Breast epithelium (tissue), 3 donors: ENCODE results near the gene RSPO1.

Source experiments
- POLR2AphosphoS5 ChIP-seq, 3 donors: sonication (generic); formaldehyde crosslinking; IDR thresholded peaks; one replicate each; pipeline ENCODE4 v1.6.1; 2017; ENCODE audit warnings: antibody characterized with exemption in 3 of 3
- TF ChIP-seq, protein P1 (sequence below), 3 donors: fragments of 450-650 bp; IDR thresholded peaks; one replicate each; pipeline ENCODE4 v1.5.1; 2016 to 2017; ENCODE audit warnings: antibody characterized with exemption in 3 of 3, mild to moderate bottlenecking in 3 of 3, moderate library complexity in 3 of 3

DNA sequence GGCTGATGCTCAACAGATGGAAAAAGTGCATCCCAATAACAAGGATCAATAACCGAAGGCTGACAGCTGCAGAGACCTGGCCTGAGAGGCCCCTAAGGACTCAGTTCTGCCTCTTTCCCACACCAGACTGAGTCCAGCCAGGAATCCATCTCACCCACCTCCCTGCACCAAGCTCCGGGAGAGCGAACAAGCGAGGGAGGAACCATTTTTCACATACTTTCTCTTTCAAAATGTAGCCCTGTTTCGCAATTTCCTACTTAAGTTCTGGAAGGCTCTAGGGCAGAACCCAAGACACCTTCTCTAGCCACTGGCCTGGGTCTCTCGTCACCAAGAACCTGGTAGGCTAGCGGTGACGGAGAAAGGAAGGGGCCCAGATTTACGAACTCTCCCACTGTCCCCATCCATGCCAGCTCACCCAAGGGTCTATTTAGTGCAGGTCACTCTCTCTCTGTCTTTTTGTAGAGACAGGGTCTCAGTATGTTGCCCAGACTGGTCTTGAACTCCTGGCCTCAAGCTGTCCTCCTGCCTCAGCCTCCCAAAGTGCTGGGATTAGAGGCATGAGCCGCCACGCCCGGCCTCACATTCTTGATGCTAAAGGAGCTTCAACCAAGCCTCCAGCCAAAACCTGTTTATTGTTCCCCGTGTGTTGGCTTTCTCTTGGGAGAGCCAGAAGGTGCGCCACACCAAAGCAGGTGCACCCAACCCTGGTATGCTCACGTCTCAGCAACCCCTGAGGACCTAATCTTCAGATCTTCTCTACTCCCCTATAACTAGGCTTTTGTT, 28.0 kb downstream of the RSPO1 start:
- TF ChIP-seq, protein P1, sequence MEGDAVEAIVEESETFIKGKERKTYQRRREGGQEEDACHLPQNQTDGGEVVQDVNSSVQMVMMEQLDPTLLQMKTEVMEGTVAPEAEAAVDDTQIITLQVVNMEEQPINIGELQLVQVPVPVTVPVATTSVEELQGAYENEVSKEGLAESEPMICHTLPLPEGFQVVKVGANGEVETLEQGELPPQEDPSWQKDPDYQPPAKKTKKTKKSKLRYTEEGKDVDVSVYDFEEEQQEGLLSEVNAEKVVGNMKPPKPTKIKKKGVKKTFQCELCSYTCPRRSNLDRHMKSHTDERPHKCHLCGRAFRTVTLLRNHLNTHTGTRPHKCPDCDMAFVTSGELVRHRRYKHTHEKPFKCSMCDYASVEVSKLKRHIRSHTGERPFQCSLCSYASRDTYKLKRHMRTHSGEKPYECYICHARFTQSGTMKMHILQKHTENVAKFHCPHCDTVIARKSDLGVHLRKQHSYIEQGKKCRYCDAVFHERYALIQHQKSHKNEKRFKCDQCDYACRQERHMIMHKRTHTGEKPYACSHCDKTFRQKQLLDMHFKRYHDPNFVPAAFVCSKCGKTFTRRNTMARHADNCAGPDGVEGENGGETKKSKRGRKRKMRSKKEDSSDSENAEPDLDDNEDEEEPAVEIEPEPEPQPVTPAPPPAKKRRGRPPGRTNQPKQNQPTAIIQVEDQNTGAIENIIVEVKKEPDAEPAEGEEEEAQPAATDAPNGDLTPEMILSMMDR (IDR thresholded peaks at IDR 0.05): no peak
- no peak for TF ChIP-seq POLR2AphosphoS5 (IDR thresholded peaks at IDR 0.05)
